HG03378 (cell line): ENCODE measurements around the gene PTPRN2.

Experiments used
- ATAC-seq: cut with Tn5 transposase; IDR thresholded peaks from one replicate; pipeline ENCODE4 v1.9.1; 2021; ENCODE audit warnings: mild to moderate bottlenecking, moderate library complexity; ENCODE audit not compliant: unreplicated experiment

The PTPRN2 gene

DNA sequence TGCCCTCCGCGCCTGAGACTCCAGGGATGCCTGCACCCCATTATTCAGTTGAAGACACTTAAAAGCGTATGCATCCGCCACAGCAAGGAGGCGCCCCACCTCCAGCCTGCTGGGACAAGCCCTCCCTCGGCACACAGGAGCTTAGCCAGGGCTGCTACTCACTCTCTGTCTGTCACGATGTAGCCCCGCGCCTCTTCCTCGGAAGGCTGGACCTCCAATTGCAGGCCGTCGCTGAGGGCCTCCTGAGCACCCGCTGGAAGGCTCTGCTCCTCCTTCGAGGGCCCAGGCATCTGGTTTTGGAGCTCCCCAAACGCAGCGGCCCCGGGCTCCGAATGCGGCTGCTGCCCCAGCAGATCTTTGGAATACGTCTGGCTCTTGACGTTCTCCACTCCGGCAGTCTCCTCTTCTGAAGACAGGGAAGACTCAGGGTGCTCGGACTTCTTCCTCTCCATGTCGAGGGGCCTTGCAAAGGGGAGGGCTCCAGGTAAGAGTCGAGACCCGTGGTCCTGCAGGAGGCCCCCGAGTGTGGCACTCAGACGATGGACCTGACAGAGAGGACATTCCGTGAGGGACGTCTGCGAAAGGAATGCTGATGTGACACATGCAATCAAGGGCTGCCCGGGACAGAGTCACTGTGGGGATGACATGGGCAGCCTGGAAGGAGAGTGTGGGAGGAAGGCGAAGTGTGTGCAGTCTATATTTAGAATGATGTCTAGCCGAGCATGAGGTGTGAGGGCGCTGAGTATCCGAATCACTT lies 453.9 kb downstream of the PTPRN2 start:
- ATAC-seq = no peak

DNA sequence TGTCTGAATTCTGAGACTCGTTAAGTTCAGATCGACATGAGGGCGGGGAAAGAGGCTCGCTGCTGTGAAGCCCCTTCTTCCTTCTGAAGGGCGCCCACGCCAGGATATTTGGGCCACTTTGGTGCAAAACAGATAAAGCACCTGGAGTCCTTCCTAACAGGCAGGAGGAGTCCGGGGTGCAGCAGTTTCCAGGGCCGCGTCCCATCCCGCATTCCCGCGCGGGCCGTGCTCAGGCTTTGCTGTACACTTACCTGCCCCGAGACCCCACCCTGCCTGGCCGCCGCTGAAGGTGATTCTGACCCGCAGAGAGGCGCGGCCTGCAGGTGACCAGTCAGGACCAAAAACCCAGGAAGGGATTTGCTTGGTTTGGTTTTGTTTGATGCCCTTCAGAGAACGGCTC lies 454.6 kb downstream of the PTPRN2 start:
- ATAC-seq = no peak

DNA sequence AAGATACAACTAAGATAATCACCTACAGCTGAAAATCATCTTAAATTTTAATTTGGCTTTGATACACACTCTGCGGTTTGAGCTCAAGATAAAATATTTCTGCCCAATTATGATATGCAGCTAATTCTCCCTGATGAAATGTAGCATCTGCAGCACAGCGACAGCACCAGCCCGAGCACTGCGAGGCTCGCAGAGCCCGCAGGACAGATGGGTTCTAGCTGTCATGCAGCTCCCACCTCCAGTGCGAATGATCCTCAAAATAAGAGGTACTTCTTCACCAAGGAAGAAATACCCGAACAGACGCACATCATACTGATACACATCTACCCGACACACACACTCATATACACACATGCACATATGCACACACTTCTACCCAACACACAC lies 457.6 kb downstream of the PTPRN2 start:
- ATAC-seq = no peak

DNA sequence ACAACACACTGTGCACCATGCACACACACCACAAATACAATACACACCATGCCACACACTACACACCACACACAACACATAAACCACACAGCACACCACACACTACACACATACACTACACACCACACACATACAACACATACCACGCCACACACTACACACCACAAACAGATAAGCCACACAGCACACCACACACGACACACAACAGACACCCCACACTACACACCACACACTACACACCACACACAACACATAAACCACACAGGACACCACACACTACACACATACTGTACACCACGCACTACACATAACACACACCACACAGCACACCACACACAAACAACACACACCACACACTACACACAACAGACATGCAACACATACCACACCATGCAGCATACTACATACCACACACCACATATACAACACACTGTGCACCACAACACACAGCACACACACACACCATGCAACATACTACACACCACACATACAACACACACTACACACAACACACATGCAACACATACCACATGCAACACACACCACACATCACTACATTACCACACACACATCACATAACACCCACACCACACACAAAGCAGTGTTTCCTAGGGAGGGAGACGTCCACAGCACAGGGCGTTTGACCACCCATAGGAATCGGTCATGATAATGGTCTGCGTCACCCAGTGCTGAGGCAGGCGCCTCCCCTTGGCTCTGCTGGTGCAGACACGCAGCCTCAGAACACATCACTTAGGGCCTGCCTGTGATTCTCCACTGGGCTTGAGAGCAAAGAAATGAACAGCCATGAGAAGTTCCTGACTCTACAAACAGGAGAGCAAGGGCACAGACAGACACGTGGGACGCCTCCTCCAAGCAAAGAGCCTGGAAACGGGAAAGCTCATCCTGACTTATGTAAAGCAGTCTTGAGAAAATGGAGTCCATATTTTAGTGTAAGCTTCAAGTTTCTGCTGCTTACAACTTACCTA lies 458.3 kb downstream of the PTPRN2 start:
- no peak for ATAC-seq

DNA sequence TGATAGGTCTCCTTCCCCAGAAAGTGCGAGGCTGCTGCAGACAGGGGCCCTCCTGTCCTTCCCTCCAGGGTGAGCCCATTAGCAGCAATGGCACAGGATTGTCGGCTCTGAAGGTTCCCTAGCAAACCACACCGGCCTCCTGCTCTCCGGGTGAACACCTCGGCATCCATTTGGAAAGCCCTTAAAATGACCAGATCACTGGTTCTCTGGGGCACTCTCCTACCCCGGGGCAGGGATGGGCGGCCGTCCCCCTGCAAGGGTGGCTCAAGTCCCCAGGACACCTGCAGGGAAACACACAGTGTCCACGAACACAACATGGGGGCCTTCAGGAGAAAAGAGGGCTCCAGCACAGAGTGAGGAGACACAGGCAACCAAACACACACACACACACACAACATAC lies 459.1 kb downstream of the PTPRN2 start:
- no peak for ATAC-seq

DNA sequence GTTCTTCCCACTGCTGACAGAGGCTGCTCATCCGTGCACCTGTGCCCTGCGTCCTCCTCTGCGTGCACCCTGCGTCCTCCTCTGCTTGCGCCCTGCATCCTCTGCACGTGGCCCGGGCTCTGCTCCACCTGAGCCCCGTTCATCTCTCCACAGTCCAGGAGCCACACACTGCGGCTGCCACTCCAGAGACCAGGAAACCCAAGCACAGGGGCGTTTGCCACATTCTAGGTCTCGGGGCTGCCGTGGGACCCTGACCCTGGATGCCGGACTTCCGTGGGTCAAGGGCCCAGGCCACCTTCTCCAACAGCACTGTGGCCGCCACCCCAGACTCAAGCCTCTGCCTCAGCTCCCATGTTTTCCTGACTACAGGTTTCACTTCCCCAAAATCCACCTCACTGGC lies 460.4 kb downstream of the PTPRN2 start:
- no peak for ATAC-seq

DNA sequence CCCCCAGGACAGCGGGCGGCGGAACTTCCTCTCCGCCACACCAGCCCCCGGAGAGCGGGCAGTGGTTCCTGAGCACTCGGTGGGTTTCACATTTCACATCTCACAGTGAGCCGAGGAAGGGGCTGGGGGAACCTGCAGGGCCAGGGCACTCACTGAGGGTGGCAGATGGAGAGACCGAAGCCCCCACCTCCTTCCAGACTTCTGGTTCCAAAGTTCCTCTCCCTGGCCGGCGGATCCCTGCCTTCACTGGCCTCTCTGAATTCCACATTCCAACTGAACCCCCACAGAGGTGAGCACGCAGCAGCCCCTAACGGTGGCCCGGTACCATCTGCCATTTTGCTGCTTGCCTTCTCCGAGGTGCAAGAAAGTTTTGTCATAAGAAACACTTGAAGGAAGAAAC lies 461.0 kb downstream of the PTPRN2 start:
- no peak for ATAC-seq

DNA sequence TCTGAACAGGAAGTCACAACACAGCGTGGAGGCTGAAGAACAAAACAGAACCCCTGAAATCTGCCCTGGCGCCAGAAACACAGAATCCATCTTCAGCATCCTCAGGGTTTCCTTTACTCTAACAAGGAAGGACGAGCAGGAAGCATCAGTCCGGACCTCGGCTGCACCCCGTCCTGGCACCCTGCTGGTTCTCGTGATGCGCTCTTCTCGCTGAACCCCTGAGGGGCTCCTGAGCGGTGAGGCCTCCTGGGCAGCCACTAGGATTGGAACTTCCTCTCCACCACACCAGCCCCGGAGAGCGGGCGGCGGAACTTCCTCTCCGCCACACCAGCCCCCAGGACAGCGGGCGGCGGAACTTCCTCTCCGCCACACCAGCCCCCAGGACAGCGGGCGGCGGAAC lies 461.9 kb downstream of the PTPRN2 start:
- no peak for ATAC-seq

DNA sequence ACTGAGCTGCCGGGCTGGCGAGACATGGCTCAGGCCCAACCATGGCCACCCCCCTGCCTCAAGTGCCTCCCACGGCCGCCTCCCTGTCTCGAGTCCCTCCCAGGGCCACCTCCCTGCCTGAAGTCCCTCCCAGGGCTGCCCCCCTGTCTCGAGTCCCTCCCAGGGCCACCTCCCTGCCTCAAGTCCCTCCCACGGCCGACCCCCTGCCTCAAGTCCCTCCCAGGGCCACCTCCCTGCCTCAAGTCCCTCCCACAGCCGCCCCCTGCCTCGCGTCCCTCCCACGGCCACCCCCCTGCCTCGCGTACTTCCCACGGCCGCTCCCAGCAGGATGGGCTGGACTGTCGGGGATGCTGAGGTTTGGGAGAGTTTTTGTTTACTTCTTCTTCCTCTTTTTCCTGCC lies 462.5 kb downstream of the PTPRN2 start:
- no peak for ATAC-seq

DNA sequence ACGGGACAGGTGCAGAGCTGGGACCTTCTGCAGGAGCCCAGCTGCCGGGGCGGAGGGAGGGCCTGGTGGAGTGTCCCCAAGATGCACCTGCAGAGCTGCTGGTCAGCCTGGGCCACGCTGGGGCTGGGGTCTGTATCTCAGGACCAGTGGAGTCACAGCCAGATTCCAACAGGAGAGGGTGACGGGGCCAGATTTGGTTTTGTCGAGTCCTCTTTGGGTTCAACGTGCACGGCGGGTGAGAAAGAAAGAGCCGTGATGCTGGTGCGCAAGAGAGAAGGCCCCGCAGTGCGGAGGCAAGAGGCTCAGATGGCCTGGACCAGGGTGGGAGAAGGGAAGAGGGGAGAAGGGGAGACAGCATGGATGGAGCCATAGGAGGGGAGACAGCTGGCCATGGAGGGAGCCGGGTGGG lies 462.9 kb downstream of the PTPRN2 start:
- no peak for ATAC-seq

DNA sequence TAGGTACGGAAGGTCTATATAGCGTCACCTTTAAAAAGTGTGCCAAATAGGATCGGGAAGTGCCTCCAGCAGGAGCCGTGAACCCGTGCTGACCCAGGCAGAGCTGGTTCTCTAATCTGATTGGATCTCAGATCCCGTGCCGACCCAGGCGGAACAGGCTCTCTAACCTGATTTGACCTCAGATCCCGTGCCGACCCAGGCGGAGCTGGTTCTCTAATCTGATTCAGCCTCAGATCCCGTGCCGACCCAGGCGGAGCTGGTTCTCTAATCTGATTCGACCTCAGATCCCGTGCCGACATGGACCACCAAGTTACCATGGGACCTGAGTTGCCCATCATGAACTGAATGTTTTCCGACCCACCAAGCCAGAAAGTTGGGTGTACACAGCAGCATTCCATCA lies 463.9 kb downstream of the PTPRN2 start:
- no peak for ATAC-seq

DNA sequence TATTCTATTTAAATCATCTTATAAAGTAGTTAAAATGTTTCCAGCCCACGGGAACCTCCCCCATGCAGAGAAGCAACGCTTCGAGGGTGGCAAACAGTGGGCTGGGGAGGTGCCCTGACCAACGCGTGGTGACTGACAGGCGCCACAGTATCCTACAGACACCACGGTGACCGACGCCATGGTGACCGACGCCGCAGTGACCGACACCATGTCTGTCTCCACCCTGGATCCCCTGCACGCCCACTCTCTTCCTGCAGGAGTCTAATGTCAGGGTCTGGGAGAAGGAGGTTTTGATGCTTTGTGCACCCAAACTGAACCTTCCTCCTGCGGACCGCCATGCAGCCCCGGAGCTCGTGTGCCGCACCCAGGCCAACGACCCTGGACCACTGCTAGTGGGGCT lies 464.4 kb downstream of the PTPRN2 start:
- ATAC-seq = no peak

DNA sequence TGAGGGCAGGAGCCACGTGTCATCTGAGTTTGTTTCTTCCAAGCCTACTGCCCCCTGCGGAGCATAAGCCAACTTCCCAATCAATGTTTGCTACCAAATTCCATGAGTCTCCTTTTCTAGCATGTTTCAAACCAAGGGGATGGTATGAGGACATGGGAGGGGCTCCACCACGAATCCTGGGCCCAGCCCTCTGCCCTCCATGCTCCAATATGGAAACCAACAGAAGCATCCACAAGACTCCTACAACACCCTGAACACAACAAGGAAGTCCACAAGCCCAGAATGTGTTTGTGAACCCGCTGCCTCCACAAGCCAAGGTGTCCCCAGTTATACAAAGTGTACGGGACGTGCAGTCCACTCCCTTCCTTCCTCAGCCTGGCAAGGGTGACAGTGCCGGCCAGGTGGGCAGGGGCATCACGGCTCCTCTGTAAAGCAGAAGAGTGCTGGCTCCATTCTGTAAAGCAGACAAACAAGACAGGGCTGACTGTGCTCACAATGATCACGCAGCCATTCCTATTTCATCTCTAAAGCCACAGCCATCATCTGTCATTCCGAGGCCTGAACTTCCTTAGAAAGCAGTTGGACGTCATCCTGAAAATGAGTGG lies 466.1 kb downstream of the PTPRN2 start:
- no peak for ATAC-seq

DNA sequence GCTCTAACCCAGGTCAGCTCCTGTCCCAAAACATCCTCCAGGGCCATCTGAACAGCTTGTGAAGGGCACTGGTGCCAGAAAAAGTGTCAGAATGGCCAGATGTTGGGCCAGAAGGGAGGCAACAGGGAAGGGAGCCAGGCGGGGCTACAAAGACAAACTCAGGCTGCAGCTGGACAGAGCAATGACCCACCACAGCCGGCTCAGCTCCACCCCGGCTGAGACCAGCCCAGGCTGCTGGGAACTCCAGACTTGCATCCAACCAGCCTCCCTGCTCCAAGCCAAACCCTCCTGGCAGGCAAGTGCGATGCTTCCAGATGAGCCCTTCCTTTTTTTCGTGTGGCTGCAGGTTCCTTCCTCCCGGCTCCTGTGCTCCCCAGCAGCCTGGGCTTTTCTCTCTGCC lies 466.9 kb downstream of the PTPRN2 start:
- no peak for ATAC-seq

DNA sequence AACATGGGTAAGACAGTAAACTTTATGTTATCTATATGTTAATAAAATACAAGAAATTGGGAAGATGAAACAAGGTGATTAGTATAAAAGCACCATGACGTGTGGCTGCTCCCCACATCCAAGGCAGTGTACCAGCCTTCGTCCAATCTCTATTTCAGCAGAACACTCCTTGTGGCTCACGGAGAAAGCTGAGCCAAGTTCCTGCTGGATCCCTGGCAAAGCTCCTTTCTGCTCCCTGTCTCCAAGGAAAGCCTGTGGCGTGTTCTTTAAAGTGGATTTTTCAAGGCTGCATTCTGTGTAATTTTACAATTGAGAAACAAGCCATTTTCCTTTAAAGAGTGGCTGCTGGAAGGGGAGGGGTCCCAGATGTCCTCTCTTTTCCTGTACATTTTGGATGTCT lies 467.3 kb downstream of the PTPRN2 start:
- ATAC-seq = no peak

DNA sequence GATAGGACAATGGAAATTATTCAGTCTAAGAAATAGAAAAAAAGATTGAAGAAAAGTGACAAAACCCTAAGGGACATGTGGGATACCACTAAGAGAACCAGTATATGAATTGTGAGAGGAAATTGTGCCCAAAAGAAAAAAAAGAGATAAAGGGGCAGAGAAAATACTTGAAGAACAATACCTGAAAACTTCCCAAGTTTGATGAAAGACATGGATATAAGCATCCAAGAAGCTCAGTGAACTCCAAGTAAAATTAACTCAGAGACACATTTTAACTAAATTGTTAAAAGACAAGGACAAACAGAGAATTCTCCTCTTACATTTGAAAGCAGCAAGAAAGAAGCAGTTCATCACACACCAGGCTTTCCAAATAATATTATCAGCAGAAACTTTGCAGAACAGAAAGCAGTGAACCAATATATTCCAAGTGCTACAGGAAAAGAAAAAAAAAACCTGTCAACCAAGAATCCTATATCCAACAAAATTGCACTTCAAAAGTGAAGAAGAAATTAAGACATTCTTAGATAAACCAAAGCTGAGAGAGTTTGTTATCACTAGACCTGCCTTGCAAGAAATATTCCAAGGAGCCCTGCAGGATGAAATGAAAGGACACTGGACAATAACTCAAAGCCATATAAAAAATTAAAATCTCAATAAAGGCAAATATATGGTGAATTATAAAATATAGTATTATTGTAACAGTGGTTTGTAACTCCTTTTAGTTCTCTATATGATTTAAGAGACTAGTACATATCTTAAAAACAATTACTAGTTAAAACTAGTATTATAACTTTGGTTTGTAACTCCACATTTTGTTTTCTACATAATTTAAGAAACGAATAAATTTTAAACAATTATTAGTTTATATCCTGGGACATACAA lies 470.0 kb downstream of the PTPRN2 start:
- no peak for ATAC-seq

DNA sequence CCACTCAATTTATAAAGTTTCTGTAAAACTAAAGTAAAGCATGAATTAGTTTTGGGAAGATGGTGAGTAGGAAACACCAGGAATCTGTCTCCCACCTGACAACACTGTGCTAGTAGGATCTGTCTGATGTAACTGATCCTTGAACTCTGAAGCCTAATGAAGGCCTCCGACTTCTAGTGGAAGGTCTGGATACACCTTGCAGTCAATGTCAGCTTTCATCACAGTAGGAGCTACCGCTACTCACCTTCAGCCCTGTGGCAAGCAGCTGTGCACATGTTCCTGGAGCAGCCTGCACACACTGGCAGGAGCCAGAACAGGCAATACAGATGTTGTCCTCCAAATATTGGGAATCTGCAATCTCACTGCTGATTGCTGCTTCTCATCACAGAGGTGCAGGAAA lies 471.4 kb downstream of the PTPRN2 start:
- ATAC-seq = no peak

DNA sequence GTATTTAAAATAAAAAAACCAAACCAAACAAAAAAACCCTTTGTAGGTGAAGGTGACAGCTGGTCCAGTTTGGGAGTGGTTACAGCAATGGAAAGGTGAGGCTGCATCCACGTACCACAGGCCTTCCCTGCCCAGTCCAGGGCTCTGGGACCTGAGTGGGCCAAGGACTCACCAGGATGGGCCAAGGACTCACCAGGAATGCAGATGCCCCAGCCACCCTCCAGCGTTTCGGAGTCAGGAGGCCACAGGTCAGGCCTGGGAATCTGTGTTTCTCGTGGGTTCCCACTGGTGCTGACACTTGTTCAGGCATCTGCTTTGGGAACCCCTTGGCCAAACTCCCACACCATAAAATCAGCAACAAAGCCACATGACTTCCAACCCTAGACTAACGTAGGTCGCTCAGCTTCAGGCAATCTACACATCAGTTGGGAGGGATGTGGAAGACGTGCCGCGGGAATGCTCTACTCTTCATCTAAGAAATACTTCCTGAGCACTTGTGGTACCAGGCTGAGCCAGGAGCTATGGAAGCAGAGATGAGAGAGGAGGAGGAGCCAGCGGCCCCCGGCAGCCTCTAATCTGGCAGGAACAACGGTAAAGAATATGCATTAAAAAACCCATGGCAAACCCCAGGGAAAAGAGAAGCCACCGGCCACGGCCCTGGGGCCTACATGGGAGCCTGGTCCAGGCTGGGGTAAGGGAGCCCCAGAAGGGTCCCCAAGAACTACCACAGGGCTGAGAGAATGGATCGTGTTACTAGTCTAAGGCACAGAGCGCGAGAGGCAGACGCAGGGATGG lies 473.4 kb downstream of the PTPRN2 start:
- no peak for ATAC-seq

DNA sequence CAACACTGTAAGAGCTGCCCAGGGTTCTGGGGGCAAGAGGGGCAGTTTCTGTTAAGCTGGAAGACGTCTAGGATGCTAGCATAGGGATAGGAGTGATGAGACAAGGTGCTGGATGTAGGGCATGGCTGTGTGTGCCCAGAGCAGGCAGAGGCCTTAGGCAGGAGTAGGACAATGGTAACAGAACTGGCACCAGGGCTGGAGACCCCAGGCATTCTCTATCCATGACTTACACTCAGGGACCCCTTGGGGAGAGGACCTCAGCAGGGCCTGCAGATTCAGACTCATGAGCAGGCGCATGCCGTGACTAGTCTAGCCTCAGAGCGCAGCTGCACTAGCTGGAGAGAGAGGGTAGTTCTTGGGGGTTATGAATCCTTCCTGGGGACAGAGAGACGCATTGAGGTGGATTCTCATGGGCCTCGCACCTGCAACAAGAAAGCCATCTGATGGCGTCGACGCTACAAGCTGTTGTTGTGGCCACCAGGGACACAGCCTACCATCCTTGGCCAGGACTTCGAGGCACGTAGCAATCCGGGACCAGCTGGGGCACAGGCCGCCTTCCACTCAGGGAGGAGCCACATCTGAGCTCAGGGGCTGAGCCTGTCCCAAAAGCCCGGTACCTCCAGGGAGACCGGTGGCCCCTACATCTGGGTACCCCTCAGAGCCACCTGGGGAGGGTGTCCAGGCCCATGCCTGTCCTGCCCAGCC lies 474.1 kb downstream of the PTPRN2 start:
- ATAC-seq = no peak
